Calu3 (cell line): ENCODE data around the gene DUSP9. TPM values are rescaled to one million over a fixed set of nuclear protein-coding genes. Genes with fewer than 3 reads are reported as not detected.
"Not testable (repeated sequence)": the region's sequence is repeated elsewhere in the genome, so short reads cannot be mapped to it uniquely, and the experiment has no call there.

Experiments used
- BruUV-seq: library from RNA; stranded (reverse); fragments of 400-500 nt; replicated peaks from 2 replicates; lab custom pipeline; 2021; lab: Mats Ljungman, UMichigan
- CTCF ChIA-PET: fragments of 300-600 bp; sonication (Branson Sonifier 250); formaldehyde crosslinking; loops from one replicate; lab custom pipeline; 2022; ENCODE audit warnings: antibody characterized with exemption; lab: Charles Lee
- DNase-seq: peaks from one replicate; pipeline ENCODE4 v3.0.0; 2022
- H3K27ac Mint-ChIP-seq: one replicate; pipeline ENCODE4 v1.8.0; 2022; ENCODE audit warnings: mixed read lengths; ENCODE audit not compliant: unreplicated experiment
- H3K27me3 Mint-ChIP-seq: one replicate; pipeline ENCODE4 v1.8.0; 2022; ENCODE audit warnings: mixed read lengths; ENCODE audit not compliant: unreplicated experiment
- H3K36me3 Mint-ChIP-seq: one replicate; pipeline ENCODE4 v1.8.0; 2022; ENCODE audit warnings: mild to moderate bottlenecking, moderate library complexity, mixed read lengths; ENCODE audit not compliant: insufficient read depth, unreplicated experiment
- H3K4me1 Mint-ChIP-seq: one replicate; pipeline ENCODE4 v1.8.0; 2022; ENCODE audit warnings: mild to moderate bottlenecking, low read depth, mixed read lengths; ENCODE audit not compliant: unreplicated experiment
- H3K4me3 Mint-ChIP-seq: one replicate; pipeline ENCODE4 v1.8.0; 2022; ENCODE audit warnings: mild to moderate bottlenecking, low read depth, moderate library complexity, mixed read lengths; ENCODE audit not compliant: unreplicated experiment
- H3K9me3 Mint-ChIP-seq: one replicate; pipeline ENCODE4 v1.8.0; 2022; ENCODE audit warnings: low read depth, mixed read lengths; ENCODE audit not compliant: unreplicated experiment
- CTCF ChIP-seq: fragments of 200-600 bp; IDR thresholded peaks from one replicate; pipeline ENCODE4 v1.8.0; 2022; ENCODE audit warnings: antibody characterized with exemption; ENCODE audit not compliant: unreplicated experiment
- intact Hi-C: fragments of 100-400 bp; cut with micrococcal nuclease; formaldehyde crosslinking; loops from one replicate; pipeline ENCODE4 v1.10.0; 2022; ENCODE audit not compliant: unreplicated experiment
- total RNA-seq: library from RNA; stranded (reverse); gene quantifications from 2 replicates; pipeline ENCODE4 v1.2.3, GENCODE V29; 2022

Gene DUSP9
- total RNA-seq, 1 experiment from 2014 or later, result 0.19 TPM

- DNase-seq, result no peak
- Mint-ChIP-seq H3K27ac (no peak overlapping the region), H3K9me3 (no peaks in the 10 kb centered on the region), H3K36me3 (peaks cover 24% of the 10 kb centered on the region), H3K4me3 (no peak overlapping the region), H3K27me3 (peaks cover 55% of the 10 kb centered on the region), H3K4me1 (peaks cover 19% of the 10 kb centered on the region)
- TF ChIP-seq CTCF, result no peak
- intact Hi-C loops, result no loop called here
- CTCF ChIA-PET, result no interaction called here
- BruUV-seq, result no TSS peak
Observed at GRCh38 chrX:153603131-153603656, 43.8 kb upstream of the DUSP9 start.

GRCh38 chrX:153604666-153605380 lies 42.2 kb upstream of the DUSP9 start:
- H3K4me3 Mint-ChIP-seq, BruUV-seq, intact Hi-C loops, DNase-seq, H3K27ac Mint-ChIP-seq, H3K9me3 Mint-ChIP-seq: not testable (repeated sequence)
- CTCF ChIA-PET, result interaction anchor here (1.5 kb wide), 1 partner anchor 31 kb away, joined by 3 read pairs; no protein-coding TSS in a partner anchor
- Mint-ChIP-seq H3K27me3 (peaks cover 71% of the 10 kb centered on the region), H3K4me1 (peaks cover 18% of the 10 kb centered on the region), H3K36me3 (peaks cover 16% of the 10 kb centered on the region)

DNA sequence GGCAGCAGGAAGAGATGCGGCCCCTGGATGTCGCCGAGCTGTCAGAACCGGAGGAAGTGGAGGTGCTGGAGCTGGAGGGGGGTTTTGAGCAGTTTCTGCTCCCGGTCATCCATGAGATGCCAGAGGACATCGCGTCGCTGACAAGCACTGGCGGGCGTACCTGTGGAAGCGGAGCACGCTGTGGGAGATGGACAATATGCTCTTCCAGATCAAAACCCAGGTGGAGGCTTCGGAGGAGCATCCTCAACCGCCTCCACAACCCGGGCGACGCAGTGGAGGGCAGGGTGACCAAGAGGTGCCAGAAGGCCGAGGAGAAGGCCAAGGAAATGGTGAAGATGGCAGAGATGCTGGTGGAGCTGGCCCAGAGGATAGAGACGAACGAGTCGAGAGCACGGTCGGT lies 40.5 kb upstream of the DUSP9 start:
- DNase-seq, result no peak
- Mint-ChIP-seq H3K9me3 (no peaks in the 10 kb centered on the region), H3K4me1 (peaks cover 2% of the 10 kb centered on the region), H3K27me3 (peaks cover 74% of the 10 kb centered on the region), H3K4me3 (no peak overlapping the region), H3K36me3 (peaks cover 11% of the 10 kb centered on the region), H3K27ac (no peak overlapping the region)
- intact Hi-C loops, result no loop called here
- BruUV-seq, result no TSS peak
- CTCF ChIA-PET, result interaction anchor here (1.5 kb wide), 1 partner anchor 30 kb away, joined by 3 read pairs; no protein-coding TSS in a partner anchor
- TF ChIP-seq CTCF, result no peak

DNA sequence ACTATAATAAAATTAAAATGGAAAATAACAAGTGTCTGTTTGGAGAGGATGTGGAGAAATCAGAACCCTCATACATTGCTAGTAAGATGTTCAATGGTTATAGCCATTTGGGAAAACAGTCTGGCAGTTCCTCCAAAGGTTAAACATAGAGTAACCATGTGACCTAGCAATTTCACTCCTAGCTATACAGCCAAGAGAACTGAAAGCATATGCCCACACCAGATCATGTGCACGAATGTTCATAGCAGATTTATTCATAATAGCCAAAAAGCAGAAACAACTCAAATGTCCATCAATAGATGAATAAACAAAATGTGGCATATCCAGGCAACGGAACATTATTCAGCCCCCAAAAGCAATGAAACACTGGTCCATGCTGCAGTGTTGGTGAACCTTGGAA lies 38.6 kb upstream of the DUSP9 start:
- Mint-ChIP-seq H3K9me3 (no peaks in the 10 kb centered on the region), H3K4me3 (no peak overlapping the region), H3K36me3 (peaks cover 11% of the 10 kb centered on the region), H3K27me3 (peaks cover 67% of the 10 kb centered on the region), H3K4me1 (no peaks in the 10 kb centered on the region), H3K27ac (no peak overlapping the region)
- no peak for DNase-seq
- intact Hi-C loops, result no loop called here
- CTCF ChIA-PET, result interaction anchor here (1.3 kb wide), 1 partner anchor 100 kb away, joined by 3 read pairs; no protein-coding TSS in a partner anchor
- no peak for TF ChIP-seq CTCF
- BruUV-seq, result no TSS peak
